ENCODE results near the gene CHST9.

The CHST9 gene

GRCh38 chr18:26925313-26925712 lies 259.8 kb downstream of the CHST9 start:
- DNase-seq, result no peak

DNA sequence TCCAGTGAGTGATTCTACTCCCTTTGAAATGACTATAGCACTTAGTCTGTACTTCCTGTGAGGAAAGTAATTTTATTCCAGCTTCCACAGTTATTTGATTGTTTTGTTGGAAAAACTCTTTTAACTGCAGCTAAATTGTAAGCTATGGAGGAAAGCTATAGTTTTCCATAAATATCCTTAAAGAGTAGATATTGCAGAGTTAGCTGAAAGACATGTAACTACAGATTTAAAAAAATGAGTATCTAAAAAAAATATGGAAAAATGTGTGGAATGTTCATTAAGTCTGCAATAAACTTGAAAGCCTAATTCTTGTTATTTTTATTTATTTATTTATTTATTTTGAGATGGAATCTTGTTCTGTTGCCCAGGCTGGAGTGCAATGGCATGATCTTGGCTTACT lies 262.8 kb downstream of the CHST9 start:
- no peak for DNase-seq

DNA sequence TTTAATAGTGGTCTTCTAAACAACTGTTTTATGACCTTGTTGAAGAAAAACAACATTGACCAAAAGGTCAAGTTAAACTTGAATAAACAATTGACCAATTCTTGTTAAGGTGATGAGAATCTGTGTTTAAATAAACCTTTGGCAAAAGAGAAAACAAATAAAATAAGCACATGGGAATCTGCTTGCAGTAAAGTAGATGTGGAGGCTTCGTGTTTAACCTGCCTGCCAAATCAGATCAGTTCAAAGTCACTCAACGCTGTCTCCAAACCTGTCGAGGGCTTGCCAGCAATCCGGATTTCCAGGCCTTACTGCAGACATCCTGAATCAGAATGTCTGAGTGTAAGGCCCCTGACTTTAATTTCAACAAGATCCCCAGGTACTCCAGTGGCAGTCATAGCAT lies 264.5 kb downstream of the CHST9 start:
- no peak for DNase-seq

GRCh38 chr18:26919627-26920026 lies 265.5 kb downstream of the CHST9 start:
- DNase-seq, result no peak

DNA sequence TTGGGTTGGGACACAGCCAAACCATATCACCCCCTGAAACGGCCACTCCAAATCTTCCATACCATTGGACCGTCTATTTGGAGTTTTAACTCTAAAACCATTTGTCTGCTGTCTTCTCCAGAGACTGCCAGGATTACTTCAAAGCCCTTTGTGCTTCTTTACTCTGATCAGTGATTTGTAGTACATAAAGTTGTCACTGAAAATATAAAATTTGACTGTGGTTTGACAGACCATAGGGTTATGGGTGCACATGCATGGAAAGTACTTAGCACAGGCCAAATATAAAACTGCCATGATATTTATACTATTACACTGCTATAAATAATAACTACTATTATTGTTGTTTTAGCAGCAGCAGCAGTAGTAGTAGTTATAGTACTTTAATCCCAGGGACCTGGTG lies 265.9 kb downstream of the CHST9 start:
- DNase-seq, result no peak

GRCh38 chr18:26911840-26912239 lies 273.3 kb downstream of the CHST9 start:
- no peak for DNase-seq

- no peak for DNase-seq
Measured at GRCh38 chr18:26909599-26910290, 275.4 kb downstream of the CHST9 start.

- no peak for DNase-seq
Measured at GRCh38 chr18:26908906-26909305, 276.2 kb downstream of the CHST9 start.

- DNase-seq, result no peak
Measured at GRCh38 chr18:26902291-26902690, 282.8 kb downstream of the CHST9 start.

- DNase-seq, result no peak
Measured at GRCh38 chr18:26901020-26901419, 284.1 kb downstream of the CHST9 start.

DNA sequence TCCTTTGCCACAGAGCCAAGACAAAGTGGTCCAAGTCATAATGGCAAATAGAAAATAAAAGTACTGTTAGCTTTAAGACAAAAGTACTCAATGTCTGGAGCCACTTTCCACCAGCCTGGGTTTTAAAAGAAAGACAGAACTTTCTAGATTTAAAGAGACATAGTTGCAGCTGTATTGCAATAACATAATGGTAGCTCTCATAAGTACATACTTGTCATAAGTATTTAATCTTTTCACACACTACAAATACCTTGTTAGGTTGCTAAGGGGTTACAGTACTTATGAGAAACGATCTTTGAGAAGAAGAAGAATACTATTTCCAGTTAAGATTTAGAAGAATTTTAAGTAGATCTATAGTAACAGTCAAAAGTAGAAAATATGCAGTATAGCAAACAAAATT lies 290.7 kb downstream of the CHST9 start:
- DNase-seq, result no peak

DNA sequence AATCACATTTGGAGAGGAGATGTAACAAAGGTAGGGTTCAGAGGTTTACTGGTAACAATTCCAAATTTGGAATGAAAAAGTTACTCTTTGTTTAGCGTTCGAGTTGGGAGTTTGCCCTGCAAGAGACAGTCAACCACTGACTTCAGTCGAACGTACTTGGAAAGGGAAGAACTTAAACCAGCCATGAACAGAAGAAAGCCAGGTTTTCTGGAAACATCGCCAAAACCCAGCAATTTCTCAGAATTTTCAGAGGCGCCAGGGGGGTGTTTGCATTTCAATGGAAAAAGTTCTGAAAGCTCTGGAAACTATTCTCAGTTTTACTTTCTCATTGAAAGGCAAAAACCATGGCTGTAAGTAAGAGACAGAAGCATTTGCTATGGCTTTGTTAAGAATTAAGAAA lies 291.1 kb downstream of the CHST9 start:
- DNase-seq, result no peak

DNA sequence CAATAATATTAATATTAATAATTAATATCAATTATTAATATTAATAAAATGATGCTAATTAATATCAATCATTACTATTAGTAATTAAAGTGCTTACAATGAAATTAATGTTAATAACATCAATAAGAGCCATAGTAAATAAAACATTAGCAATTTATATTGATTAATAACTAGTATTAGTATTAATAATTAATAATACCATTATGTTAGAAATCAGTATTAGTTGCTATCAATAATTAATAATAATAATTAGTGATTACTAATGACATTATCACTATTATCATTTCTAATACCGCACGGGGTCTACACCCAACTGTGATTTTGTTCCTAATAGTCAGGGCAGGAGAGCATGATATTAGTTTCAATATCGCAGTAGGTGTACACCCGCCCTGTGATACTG lies 296.8 kb downstream of the CHST9 start:
- DNase-seq, result no peak

- DNase-seq, result no peak
Measured at GRCh38 chr18:26875040-26875654, 310.0 kb downstream of the CHST9 start.

DNA sequence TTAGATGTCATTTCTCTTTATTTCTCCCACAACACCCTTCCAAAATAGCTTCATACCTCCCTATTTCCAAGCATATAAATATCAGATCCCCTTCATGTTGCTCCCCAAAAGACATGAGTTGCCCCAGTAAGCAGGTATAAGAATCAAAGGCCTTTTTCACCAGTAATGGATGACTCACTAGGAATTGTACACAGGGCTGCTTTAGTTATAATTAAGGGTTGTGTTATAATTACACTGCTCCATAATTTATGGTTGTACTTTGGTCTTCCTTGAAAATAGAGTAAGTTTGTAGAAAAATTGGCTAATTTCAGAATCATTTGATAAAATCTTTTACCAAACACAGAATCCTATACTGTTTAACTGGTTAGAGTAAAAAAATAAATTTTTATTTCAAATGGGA lies 310.8 kb downstream of the CHST9 start:
- DNase-seq, result no peak

GRCh38 chr18:26869640-26870039 lies 315.5 kb downstream of the CHST9 start:
- no peak for DNase-seq

DNA sequence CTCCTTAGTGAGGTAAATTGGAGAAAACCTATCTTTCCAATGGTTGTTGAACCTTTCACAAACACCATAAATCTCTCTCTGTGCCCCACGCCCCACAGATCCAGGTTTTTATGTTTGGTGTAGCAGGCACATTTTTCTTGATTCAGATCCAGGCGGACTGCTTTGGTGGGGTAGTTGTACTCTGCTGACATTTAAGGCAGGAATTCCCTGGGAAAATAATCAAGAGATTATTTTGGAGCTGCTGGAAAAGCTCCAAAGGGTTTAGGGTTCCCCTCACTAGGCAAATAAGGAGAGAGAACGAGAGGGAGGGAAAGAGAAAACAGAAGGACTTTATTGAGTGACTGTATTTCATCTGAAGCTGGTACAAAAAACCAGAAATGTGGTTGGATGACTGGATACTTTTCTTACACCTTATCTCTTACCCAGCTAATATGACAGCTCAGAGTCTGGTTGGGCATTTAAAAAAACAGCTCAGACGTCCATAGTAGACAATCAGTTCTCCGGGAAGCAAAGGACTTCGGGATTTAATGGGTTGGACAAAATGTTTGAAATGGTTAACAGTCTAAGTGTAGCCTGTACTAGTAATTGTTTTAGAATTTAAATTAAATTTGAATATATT lies 316.0 kb downstream of the CHST9 start:
- no peak for DNase-seq

- no peak for DNase-seq
Measured at GRCh38 chr18:26867471-26867870, 317.6 kb downstream of the CHST9 start.

DNA sequence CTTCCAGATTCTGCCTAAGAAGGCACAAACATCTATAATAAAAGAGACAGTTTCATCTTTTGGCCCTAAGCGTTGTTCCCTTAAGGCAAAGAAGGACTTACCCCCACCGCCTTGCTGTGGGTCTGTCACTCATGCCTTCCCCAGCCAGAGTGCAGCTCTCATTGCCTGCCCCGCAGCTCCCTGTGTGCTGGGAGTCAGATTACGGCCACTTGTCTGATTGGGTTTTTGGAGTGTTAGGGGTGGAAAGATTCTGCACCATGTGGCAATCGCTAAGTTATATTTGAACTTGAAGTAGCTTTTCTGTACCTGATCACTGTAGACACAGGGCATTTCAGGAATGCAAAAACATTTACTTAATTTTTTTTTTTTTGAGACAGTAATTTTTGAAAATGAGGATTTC lies 319.6 kb downstream of the CHST9 start, which contains the start of gene AQP4:
AQP4 (minus strand) TSS at position 151 of the 400 bp plus-strand sequence; CDS start at position 133, 18 bp downstream.
- DNase-seq, result no peak

DNA sequence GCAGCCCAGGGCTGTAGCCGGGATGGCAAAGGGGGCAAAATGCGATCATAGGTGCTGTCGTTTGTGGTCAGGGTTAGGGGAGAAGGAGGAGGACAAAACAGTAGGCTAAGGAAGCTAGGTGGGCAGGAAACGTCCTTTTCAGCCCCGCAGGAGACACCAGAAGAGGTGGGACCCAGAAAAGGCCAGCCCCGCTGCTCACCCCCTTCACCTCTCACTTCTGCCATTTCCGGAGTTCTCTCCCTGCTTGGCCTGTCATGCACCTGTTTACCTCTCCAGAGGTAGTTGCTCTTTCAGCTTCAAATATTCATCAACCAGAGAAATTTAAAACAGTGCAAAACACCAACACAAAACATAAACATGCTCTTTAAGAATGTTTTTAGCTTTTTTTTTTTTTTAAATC lies 320.4 kb downstream of the CHST9 start:
- no peak for DNase-seq

- no peak for DNase-seq
Measured at GRCh38 chr18:26863921-26864497, 321.1 kb downstream of the CHST9 start.

- no peak for DNase-seq
Measured at GRCh38 chr18:26863122-26863879, 321.8 kb downstream of the CHST9 start.

DNA sequence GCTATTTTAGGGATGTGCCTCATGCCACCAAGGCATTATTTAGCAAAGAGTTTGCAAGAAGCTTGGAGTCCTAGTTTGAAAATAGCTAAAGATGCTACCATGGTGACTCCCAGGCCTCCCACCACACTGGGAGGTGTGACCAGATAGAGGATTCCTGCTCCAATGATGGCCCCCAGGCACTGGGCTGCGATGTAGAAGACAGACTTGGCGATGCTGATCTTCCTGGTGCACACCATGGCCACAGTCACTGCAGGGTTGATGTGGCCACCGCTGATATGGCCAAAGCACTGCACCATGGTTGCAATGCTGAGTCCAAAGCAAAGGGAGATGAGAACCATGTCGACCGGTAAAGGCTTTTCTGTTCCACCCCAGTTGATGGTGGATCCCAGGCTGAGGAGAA lies 323.0 kb downstream of the CHST9 start:
- DNase-seq, result no peak

All from activated naive CD4-positive, alpha-beta T cell (primary cell).